Stimulated activated CD8-positive, alpha-beta memory T cell treated with anti-CD3 and anti-CD28 coated beads, Interleukin-7, amount 100 ng/mL, for 1 hour (primary cell): ENCODE data around the gene AKAP12.

ENCODE experiments used
- DNase-seq, 2 donors: peaks; one replicate each; pipeline ENCODE4 v3.0.0-alpha.2; 2020; ENCODE audit warnings: low read depth in 2 of 2

AKAP12 gene

DNA sequence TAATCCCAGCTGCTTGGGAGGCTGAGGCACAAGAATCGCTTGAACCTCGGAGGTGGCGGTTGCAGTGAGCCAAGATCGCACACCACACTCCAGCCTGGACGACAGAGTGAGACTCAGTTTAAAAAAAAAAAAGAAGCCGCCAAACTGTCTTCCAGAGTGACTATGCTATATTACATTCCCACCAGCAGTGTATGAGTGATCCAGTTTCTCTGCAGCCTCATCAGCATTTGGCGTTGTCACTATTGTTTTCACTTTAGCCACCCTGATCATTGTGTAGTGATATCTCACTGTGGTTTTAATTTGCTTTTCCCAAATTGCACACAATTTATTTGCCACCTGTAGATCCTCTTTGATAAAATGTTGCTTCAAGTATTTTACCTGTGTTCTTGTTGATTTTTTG is 6.0 kb upstream of the AKAP12 start:
- DNase-seq, result no peak

DNA sequence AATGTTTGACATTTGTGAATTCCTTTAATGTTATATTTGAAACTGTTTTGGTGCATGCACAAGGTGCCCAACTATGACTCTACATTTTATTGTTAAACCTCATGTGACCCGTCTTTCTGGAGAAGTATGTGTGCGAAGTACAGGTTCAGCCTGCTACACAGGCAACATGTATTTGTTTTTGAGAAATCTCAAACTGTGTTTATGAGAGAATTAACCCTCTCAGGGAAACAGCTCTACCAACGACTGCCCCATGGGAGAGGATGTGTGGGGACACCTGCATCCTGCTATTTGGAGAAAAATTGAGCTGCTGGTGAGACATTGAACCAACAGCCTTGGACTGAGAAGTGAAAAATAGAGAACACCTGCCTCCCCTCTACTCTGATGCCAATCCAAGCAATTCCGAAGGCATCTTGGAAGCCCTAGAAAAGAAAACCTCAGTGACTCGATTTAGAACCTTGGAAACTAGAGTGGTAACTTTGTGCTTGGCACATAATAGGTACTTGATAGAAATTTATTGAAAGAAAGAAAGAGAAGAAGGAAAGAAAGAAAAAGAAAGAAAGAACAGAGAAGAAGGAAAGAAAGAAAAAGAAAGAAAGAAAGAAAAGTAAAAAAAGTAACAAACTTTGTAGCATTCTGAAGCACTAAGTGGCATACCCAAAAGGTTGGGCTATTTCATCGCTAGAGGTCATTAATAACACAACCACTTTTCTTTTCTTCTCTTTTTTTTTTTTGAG is 2.9 kb upstream of the AKAP12 start:
- DNase-seq, result no peak

DNA sequence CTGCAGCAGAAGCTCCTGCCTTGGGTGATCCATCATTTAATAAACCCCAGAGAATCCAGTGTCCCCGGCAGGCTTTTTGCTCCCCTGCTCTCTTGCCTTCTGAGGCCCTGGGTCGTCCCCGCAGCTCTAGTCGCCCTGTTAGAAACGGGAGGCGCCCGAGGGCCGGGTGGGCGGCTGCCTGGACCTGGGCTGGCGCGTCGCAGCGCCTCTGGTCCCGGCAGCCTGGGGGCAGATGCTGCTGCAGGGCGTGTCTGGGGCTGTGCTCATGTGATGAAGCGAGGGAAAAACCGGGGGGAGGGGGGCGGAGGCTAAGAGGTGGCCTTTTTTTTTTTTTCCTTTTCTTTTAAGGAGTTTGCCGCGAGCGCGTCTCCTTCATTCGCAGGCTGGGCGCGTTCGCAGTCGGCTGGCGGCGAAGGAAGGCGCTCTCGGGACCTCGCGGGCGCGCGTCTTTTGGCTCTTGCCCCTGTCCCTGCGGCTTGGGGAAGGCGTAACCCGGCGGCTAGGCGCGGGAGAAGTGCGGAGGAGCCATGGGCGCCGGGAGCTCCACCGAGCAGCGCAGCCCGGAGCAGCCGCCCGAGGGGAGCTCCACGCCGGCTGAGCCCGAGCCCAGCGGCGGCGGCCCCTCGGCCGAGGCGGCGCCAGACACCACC is 394 bp downstream of the AKAP12 start:
- DNase-seq, result no peak

DNA sequence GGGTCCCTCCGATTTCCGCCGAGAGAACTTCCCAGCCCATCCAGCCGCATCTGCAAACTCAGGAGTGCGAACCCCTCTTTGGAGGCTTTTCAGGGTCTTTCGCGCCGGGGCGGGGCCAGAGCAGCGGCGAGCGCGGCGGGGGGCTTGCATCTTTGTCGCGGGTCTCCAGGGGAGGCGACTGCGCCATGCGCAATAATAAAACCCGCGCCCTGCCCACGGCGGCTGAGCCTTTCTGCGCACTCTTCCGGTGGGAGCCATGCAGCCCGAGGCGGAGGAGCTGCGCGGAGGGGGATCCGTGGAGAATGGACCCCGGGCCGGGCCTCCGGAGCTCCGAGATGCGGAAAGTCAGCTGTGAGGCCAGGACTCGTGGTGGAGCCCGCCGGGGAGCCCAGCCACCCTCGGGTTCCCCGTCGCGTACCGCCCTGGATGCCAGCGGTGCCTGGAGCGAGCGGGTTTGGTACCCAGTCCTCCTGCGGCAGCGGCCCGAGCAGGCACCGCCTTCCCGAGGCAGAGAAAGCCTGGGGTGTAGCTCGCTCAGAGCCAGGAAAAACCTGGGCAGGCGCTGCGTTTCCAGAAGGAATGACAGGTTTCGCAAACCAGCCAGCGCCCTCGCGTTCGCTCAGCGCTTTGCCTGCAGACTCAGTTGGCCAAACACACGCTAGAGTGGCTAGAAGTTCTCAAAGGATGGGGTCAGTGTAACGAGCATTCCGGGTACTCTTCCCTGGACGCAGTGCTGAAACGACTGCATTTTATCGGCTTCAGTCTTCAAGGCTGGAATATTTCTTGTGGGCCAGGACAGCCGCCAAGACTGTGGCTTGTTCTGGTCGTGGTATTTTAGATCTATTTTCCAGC is 1.2 kb downstream of the AKAP12 start:
- DNase-seq, result no peak

DNA sequence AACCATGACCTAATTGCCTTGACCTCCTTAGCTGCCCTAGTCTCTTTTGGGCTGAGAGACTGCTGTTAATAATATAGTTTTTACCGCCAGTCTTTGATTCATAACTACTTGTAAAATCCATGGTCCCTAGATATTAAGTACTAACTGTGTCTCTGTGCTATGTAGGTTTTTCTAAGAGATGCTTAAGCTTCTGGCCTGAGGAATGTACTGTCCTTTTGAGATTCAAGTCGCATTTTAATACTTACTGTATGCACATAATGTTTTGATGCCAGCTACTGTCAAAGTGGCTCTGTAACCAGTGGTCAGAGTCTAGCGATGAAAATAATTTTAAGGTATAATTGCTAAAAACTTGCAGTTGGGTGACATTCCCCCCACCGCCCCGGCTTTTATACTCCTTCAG is 2.1 kb downstream of the AKAP12 start:
- no peak for DNase-seq

DNA sequence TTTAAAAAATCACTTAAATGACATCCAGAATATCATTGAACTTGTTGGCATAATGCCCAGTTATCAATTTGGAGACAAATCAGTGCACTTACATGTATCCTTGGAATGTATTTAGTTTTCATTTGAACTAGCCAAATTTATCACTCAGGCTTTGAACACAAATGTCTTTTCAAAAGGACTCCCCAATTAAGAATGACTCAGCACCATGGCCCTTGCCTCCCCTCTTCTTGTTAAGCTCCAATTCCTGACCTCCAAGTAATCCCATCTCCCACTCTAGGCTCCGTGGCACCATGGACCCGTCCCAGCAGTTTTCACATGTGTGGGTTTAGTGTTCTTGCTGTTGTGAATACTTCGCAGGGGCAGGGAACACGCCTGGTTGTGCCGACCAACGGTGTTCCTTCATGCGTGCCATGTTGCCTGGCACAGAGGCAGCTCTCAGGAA is 2.7 kb downstream of the AKAP12 start:
- no peak for DNase-seq

DNA sequence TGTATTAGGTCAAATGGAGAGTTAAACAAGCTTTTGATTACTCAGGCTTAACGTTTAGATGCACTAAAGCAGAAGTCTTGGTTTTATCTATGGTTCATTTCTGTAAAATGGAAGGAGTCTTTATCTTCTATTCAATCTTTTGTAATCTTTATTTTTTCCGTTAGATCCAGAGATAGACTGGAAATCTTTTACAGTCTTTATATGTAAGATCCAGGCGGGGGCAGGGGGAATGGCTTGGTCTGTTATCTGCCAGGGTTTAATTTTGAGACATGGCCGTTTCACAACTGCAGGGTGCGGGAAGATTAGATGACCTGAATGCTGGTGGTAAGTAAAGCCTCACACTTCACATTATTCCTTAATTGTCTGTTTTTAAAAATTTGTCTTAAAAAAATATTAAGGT is 3.7 kb downstream of the AKAP12 start:
- DNase-seq, result no peak

DNA sequence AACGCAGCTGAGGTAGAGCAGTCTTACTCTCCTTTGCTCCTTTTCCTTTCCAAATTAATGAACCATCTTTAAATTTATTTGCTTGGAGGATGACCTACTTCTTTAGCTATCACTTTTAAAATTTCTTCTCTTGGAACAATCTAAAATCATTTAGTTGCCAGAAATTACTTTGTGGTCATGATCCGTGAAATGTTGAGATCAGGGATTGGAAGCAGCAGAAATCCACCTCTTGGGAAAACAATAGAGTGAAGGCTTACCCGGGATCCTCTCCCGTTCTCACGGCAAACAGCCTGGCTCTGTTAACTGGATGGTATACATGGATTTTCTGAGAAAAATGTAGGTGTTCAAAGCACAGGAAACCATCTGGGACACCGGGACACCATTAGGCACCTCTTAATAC is 7.7 kb downstream of the AKAP12 start:
- no peak for DNase-seq

DNA sequence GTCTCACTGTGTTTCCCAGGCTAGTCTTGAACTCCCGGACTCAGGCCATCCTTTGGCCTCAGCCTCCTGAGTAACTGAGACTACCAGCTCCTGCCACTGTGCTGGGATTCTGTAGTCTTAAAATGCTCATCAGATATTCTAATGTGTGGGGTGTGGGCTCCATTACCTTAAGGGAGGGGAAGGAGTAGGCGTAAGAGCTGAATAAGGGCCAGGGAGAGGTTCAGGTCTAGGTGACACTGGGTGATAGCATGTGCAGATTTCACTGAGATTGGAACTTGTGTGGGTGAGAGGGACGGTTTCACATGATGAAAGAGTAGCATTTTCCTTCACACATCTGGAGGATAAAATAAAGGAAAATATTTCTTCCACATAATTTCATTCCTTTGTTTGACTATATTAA is 8.5 kb downstream of the AKAP12 start:
- no peak for DNase-seq

DNA sequence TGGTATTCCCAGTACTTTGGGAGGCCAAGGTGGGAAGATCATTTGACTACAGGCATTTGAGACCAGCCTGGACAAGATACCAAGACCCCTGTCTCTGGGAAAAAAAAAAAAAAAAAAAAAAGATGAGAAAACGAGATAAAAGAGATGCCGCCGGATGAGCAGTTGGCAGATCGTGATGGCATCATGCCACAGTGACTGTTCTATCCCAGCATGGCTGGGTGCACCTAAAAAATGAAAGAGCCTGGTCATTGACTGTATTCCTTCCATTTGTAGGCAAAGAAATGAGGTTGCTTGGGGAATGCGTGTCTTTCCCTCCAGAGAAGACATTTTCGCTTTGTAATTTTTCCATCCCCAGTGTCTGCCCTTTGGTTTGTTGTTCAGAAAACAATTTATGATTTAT is 12.9 kb downstream of the AKAP12 start:
- no peak for DNase-seq

DNA sequence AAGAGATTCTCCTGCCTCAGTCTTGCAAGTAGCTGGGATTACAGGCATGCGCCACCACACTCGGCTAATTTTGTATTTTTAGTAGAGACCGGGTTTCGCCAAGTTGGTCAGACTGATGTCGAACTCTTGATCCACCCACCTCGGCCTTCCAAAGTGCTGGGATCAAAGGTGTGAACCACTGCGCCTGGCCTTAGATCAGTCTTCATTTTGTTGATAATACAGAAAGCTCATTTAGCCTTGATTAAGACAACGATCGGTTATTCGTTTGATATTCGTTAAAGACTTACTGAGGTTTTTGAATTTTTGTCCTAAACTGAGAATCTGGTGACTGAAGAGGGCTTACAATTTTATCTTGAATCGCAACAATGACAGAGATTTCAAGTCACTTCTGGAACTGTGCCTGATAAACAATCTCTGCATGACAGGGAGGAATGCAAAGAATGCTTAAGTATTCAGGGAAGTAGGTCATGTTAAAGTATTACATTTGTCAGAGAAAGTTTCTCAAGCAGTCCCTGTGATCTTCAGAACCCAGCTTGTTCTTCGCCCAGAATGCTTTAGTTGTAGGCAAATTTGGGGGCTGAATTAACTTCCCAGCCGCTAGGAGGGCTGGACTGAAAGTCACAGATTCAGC is 14.8 kb downstream of the AKAP12 start:
- no peak for DNase-seq

DNA sequence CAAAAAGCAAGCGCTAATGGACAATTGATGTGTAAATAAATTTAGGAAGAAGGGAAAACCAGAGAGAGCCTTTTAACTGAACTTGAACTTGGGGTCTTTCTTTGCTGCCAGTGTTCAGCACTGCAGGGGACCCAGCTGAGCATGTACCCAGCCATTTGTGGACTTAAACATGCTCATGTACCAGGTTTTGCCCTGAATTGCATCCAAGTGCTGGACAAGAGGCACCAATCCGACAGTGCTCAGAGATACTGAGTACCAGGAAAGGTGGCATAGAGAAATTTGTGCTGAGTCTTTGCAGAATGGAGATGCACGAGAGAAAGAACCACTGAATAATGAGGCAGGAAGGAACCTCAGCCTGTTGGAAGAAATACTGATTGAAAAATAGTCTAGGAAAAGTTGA is 16.0 kb downstream of the AKAP12 start:
- DNase-seq, result no peak

DNA sequence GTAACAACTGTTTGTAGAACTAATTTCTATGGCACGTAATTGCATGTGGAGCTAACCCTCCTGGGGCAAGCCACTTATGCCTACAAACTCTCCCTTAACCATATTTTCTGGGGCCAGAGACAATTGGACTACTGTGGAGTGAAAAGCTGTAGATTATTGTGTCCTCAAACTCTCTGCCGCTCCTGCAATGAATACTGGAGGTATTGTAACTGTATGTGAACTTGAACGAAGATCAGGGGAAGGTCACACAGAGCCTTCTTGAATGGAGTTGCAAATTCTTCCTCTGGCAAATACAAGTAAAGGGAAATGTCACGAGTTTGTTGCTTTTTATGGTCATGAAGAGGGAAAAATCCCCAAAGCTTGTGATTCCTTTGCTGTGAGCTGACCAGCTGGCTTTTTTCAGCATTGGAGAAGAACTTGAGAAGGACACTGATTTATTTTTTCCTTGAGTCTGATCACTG is 18.2 kb downstream of the AKAP12 start:
- DNase-seq, result no peak

DNA sequence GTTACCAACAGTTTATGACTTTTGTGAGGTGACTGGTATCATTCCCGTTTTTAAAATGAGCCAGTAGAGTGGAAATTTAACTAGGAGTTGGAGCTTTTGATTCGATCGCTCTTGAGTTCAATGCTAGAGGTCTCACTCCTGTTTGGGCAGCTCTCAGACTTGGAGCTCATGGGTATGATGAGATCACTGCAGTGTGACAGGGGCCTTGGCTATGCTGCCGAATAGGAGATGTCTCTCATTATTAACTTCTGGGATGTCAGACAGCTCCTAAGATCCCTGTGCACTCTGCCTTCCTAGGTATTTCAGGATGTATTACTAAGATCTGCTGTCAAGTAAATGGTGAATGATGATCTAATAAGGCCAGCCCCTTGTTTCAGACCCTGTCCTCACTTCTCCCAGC is 20.4 kb downstream of the AKAP12 start:
- DNase-seq, result no peak

DNA sequence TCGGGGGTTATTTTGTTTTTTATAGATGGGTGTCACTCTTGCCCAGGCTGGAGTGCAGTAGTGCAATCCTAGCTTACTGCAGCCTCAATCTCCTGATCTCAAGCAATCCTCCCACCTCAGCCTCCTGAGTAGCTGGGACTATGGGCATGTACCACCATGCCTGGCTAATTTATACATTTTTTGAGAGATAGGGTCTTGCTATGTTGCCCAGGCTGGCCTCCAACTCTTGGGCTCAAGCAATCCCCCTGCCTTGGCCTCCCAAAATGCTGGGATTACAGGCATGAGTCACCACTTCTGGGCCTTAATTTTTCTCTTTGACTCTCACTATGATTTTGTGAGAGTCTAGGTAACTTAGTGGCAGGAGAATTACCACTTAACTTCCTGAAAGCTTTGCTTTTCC is 23.3 kb downstream of the AKAP12 start:
- no peak for DNase-seq

DNA sequence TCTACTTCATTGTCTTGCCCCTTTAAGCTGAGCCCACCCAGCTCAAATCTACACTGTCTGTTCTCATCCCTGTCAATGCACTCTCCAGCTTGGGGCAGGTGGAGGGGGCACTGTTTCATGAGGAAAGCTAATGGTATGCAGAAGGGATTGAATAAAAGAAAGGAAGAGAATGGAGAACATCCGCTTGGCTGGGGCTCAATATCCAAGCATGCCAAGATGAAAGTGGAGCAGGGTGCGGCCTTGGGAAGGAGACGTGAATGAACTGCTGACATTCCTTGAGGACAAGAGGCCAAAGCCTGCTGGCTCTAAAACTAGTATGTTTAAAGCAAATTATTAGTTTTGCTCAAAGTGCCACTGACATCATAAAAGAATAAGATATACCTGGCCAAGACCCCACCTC is 24.2 kb downstream of the AKAP12 start:
- no peak for DNase-seq

DNA sequence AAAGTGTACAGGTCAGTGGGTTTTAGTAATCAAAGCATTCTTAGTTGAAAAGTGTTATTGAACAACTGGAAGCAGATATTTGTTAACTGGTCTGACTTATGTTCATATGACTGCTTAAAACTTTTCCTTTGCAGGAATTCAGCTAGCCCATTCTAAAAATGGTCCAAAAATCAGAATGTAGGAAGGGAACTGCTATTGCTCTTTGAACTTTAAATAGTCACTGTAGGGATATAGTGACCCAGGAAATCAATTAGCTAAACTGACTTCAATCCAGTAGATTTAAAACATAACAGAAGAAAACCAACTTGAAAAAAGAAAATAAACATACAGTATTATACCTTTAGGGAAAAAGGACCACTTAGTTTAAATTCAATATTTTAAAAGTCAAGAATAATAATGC is 25.5 kb downstream of the AKAP12 start:
- DNase-seq, result no peak

DNA sequence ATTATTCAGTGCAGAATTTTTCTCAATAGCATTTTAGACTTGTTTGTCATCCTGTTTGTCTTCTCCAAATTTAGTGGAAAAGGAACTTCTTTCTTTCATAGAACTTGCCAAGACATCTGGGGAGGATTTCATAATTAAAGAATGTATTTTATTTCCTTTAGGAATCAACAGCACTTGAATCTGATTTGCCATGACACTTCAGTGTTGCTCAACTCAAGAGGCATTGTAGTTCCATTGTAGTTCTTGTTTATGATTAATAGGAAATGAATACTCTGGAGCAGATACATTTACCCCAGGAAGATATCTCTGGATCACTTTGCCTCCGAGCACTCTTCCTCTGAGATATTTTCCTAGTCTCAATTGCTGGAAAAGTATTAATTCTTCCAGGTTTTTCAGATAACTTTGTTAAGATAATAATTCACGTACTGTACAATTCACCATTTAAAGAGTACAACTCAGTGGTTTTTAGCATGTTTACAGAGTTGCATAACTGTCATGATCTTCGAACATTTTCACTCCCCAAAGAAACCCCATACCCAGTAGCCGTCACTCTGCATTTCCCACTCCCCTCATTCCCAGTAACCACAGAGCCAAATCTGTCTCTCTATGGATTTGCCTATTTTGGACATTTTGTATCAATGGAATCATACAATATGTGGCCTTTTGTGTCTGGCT is 29.7 kb downstream of the AKAP12 start:
- DNase-seq, result no peak

DNA sequence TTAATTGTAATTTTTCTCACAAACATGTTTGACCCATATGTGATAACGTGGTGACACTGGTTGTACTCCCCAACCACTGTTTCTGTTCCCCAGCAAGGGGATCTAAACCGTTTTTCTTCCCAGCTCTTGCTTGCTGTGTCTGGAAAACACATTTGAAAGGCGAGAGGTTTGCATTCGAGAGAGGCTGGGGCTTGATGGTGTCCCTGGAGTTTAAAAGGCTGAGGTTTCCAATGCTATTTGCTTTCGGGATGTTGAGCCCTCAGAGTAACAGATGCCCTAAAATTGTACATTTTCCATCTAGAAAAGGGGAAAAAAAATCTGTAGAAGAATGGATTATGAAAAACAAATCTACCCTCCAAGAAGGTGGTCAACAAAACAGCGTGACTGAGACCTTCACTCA is 35.4 kb downstream of the AKAP12 start:
- no peak for DNase-seq

DNA sequence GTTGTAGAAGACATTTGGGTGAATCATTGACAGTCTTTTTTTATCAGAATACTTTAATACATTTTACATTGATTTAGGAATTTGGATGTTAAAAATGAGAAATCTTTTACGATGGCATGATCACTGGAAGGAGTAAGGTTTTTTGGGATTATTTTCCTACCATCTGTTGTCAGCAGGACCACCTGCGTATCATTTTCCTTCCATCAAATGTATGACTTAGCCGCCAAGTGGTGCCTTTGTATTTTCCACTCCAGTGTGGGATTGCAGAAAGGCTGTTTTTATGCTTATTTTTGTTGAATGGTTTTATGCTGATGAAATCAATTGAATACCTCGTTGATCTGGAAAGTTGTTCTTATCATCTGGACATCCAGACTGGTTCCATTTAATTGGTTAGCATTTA is 35.8 kb downstream of the AKAP12 start:
- no peak for DNase-seq

DNA sequence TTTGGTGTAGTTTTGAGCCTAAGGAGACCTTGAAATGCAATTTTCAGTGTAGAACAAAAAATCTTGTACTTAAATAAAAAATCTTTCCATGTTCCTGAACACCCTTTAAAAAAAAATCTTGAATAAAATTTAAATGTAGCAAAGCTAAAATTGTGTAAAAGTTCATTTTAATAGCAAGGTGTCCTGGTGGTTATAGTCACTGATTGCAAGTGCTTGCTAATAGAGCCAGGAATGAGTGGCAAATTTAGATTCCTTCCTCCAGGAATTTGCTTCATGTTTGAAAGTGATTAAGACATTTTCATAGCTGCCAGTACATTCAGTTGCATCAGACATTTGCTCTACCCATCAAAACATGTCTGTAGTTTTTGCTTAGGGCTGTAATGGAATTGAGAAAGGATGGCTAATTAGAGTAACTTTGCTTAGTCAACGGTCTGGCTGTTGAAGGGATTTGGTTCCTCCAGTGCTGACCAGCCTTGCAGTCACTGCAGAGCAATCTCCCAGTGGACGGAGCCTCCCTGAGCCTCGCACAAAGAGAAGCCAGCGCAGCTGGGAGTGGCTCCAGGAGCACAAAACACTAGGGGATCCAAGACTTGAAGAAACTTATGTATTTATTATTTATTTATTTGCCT is 36.5 kb downstream of the AKAP12 start:
- no peak for DNase-seq
